Spinal cord (tissue), 10 donors: ENCODE measurements around the gene ARID4B. TPM values are rescaled to one million over a fixed set of nuclear protein-coding genes. Genes with fewer than 3 reads are reported as not detected.

Experiments
- DNase-seq, 6 donors: peaks; one replicate each; pipeline versions ENCODE4 v3.0.0 to v3.0.0-alpha.2; 2013 to 2015; ENCODE audit warnings: low spot score in 6 of 6, low read depth in 4 of 6
- H3K27ac ChIP-seq: one replicate; pipeline ENCODE4 v1.5.1; 2013; ENCODE audit warnings: low read depth, low read length, control low read depth
- H3K27me3 ChIP-seq: one replicate; pipeline ENCODE4 v1.6.1; 2013; ENCODE audit warnings: low read length; ENCODE audit not compliant: control insufficient read depth, insufficient read depth
- H3K36me3 ChIP-seq: one replicate; pipeline ENCODE4 v1.6.1; 2013; ENCODE audit warnings: low read length; ENCODE audit not compliant: control insufficient read depth, insufficient read depth
- H3K4me1 ChIP-seq: one replicate; pipeline ENCODE4 v1.6.1; 2013; ENCODE audit warnings: low read length; ENCODE audit not compliant: control insufficient read depth, insufficient read depth
- H3K4me3 ChIP-seq: one replicate; pipeline ENCODE4 v1.5.1; 2013; ENCODE audit warnings: low read depth, low read length, control low read depth
- H3K9me3 ChIP-seq: one replicate; pipeline ENCODE4 v1.6.1; 2013; ENCODE audit warnings: low read length; ENCODE audit not compliant: control insufficient read depth, insufficient read depth
- WGBS: methylation state at CpG from one replicate; pipeline ENCODE4 v1.1.5; 2013; ENCODE audit warnings: missing lambda C conversion rate; ENCODE audit not compliant: insufficient coverage; 5-methylcytosine and 5-hydroxymethylcytosine counted together
- polyA plus RNA-seq, 2 donors: library from polyadenylated mRNA; unstranded; fragments of 120-200 nt; gene quantifications; one replicate each; pipeline ENCODE4 v1.2.1, GENCODE V29; 2013; ENCODE audit not compliant: insufficient read length in 2 of 2
- total RNA-seq, 2 donors: library from RNA; depleted of rRNA in 1 of 2; stranded (reverse); fragments of 120-200 nt in 1 of 2; fragments of >200 nt in 1 of 2; gene quantifications; one replicate each; pipeline versions ENCODE4 v1.2.3 to v1.2.4, GENCODE V29; 2013 to 2014
- donor health status: healthy.

The ARID4B gene
- total and polyA plus RNA-seq, 4 donors = 30.9 to 68.0 (median 45.2) TPM

- DNase-seq = no peak
Measured at GRCh38 chr1:235130766-235131270, 197.2 kb downstream of the ARID4B start.

GRCh38 chr1:235129774-235130570 is 198.0 kb downstream of the ARID4B start:
- Histone ChIP-seq H3K9me3 (no peaks in the 10 kb centered on the region), H3K4me1 (peaks cover 11% of the 10 kb centered on the region), H3K36me3 (peaks cover 25% of the 10 kb centered on the region), H3K4me3 (no peak overlapping the region), H3K27me3 (no peaks in the 10 kb centered on the region), H3K27ac (no peak overlapping the region)
- WGBS = 100% methylated on average over 1 of the region's 4 CpGs
- DNase-seq = no peak

More at GRCh38 chr1:235130766-235131270, 197.2 kb downstream of the ARID4B start:
- peaks cover 9% of the 10 kb centered on the region for H3K4me1 ChIP-seq
- no peak overlapping the region for H3K27ac ChIP-seq
- 90% methylated on average over 6 of the region's 7 CpGs for WGBS
- no peak overlapping the region for H3K4me3 ChIP-seq
- H3K27me3 ChIP-seq = no peaks in the 10 kb centered on the region
- no peaks in the 10 kb centered on the region for H3K9me3 ChIP-seq
- H3K36me3 ChIP-seq = peaks cover 25% of the 10 kb centered on the region

DNA sequence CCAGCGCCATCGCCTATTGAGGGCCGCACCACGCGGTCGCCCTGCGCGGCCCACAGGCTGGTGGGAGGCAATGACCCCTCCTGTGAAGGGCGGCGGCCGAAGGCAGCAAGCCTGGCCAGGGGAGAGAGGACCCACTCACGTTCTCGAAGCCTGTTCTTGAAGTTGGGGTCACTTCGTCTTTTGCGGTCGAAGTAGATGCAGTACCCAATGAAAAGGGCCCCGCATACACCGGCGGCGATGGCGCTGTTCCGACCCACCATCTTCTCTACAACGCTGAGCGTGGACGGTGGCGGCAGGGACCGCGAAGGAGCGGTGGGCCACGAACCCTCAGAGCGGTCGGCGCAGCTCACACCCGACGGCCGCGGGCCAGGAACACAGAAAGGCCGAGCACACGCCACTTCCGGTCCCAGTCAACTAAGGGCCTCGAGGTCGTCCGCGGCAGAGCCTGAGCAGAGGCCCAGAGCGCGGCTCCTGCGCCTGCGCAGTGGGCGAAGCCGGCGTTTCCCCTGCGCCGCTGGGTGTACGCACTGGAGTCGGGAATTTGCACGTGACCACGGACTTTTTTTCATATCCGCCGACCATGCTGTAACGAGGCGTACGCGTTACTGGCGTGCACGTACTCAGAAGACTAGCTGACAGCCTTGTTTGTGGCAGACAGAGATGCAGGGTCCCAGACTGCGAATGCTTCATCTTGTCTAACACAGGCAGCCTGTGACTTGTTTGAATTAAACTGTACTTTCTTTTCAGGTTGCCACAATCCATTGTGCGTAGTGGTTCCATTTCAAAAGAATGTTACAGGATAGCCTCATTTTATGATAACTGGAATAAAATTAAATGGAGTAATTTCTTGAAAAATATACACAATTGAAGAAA is 199.3 kb downstream of the ARID4B start, which contains the start of gene TOMM20:
Gene TOMM20, minus strand, starts transcription at position 382 of the 873 bp plus-strand sequence. Its CDS starts 122 bp downstream, at position 260.
- DNase-seq = peak; percentile 94 to 99 (median 96)
- H3K27me3 ChIP-seq = no peaks in the 10 kb centered on the region
- peaks cover 22% of the 10 kb centered on the region for H3K36me3 ChIP-seq
- H3K4me3 ChIP-seq = peak within 1 kb of the TSS; percentile 97
- H3K27ac ChIP-seq = peak within 1 kb of the TSS; percentile 96
- WGBS = under 1% methylated on average over 65 of the region's 67 CpGs
- H3K4me1 ChIP-seq = peaks cover 11% of the 10 kb centered on the region
- H3K9me3 ChIP-seq = no peaks in the 10 kb centered on the region

DNA sequence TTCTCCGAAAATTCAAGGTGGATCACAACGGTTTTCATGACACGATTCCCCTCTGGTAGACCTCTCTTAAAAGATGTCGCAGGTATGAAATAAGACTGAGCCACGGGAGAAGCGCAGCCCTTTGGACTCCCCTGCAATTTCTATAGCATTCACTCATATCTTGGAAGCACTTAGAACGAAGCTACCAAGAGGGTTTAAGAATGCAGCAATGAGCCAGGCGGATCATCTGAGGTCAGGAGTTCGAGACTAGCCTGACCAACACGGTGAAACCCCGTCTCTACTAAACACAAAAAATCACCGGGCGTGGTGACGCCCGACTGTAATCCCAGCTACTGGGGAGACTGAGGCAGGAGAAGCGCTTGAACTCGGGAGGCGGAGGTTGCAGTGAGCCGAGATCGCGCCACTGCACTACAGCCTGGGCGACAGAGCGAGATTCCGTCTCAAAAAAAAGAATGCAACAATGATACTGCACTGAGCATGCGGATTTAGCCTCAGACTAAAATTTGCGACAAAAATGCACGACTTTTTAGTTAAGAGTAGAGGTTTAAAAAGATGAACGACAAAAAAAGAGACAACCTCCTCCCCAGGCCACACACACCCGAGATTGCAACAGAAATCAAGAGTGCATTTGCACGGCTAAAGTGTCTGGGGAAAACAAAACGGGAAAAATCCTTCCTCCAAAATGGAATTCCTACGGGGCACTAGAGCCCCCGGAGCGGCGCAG is 200.1 kb downstream of the ARID4B start:
- Histone ChIP-seq H3K27me3 (no peaks in the 10 kb centered on the region), H3K36me3 (peaks cover 19% of the 10 kb centered on the region), H3K9me3 (no peaks in the 10 kb centered on the region), H3K4me3 (peak overlapping the region; percentile 97), H3K27ac (peak overlapping the region; percentile 96), H3K4me1 (peaks cover 11% of the 10 kb centered on the region)
- under 1% methylated on average over 28 of the region's 35 CpGs for WGBS
- peak in 3 of 6 donors; percentile 12 to 43 (median 15) for DNase-seq

DNA sequence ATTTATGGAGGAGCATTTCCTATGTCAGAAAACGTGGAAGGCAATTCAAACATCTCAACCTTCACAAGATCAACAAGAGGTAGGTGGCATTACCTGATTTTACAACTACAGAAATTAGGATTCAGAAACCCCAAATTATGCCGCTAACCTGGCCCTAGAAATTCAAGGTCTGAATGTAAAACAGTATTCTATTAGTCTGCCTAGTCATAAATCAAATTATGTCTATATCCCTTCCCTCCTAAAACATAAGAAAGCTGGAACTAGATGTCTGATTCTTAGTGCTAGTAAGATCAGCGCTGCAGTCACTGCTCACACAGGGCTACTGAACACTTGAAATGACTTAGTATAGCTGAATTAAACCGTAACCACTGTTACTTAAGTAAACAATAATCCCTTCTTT is 200.8 kb downstream of the ARID4B start:
- no peaks in the 10 kb centered on the region for H3K27me3 ChIP-seq
- H3K36me3 ChIP-seq = peaks cover 17% of the 10 kb centered on the region
- no peak for DNase-seq
- H3K9me3 ChIP-seq = no peaks in the 10 kb centered on the region
- peaks cover 11% of the 10 kb centered on the region for H3K4me1 ChIP-seq
- 11% methylated on average over 3 of the region's 4 CpGs for WGBS
- peak overlapping the region; percentile 97 for H3K4me3 ChIP-seq
- no peak overlapping the region for H3K27ac ChIP-seq

DNA sequence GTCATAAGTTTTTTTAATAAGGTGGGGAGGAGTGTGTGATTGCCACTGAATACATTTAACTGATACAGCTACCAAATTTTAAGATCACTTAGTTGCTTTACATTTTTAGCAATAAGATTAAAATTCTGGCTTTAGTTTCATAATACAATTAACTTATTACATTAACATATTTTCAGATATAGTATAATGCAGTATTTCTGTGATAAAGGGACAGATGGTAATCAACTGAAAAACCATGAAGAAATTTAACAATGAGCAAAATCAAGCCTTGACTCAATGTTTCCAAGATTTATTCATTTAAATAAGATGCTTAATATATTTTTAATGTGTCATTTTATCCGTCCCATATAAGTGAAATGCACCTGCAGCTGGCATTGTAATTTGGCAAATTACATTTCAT is 203.3 kb downstream of the ARID4B start:
- no peak for DNase-seq

DNA sequence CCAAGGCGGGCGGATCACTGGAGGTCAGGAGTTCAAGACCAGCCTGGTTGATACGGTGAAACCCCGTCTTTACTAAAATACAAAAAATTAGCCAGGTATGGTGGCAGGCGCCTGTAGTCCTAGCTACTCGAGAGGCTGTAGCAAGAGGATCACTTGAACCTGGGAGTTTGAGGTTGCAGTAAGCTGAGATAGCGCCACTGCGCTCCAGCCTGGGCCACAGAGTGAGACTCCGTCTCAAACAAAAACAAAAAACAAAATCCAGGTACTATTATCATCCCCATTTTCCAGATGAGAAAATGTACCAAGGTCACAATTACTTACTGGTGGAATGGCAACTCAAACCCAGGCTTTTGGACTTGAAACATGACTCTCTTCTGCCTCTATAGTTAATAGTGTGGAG is 203.9 kb downstream of the ARID4B start:
- Histone ChIP-seq H3K4me1 (peaks cover 7% of the 10 kb centered on the region), H3K27ac (no peak overlapping the region), H3K4me3 (no peak overlapping the region), H3K27me3 (no peaks in the 10 kb centered on the region), H3K36me3 (peaks cover 22% of the 10 kb centered on the region), H3K9me3 (no peaks in the 10 kb centered on the region)
- no peak for DNase-seq
- 100% methylated on average over 2 of the region's 9 CpGs for WGBS

More for the DNA sequence above, 203.3 kb downstream of the ARID4B start:
- peaks cover 22% of the 10 kb centered on the region for H3K36me3 ChIP-seq
- H3K4me3 ChIP-seq = no peak overlapping the region
- H3K9me3 ChIP-seq = no peaks in the 10 kb centered on the region
- no CpG with 5 or more reads among the region's 1 CpG for WGBS
- H3K27ac ChIP-seq = no peak overlapping the region
- H3K4me1 ChIP-seq = peaks cover 11% of the 10 kb centered on the region
- no peaks in the 10 kb centered on the region for H3K27me3 ChIP-seq

GRCh38 chr1:235122348-235122747 is 205.6 kb downstream of the ARID4B start:
- Histone ChIP-seq H3K4me3 (no peak overlapping the region), H3K36me3 (peaks cover 28% of the 10 kb centered on the region), H3K4me1 (peaks cover 7% of the 10 kb centered on the region), H3K9me3 (no peaks in the 10 kb centered on the region), H3K27ac (no peak overlapping the region), H3K27me3 (no peaks in the 10 kb centered on the region)
- no CpG with 5 or more reads among the region's 1 CpG for WGBS
- DNase-seq = no peak
